ENCODE results near the gene NKX2-3.

The NKX2-3 gene

GRCh38 chr10:99583687-99584086 lies 50.9 kb downstream of the NKX2-3 start:
- DNase-seq, result no peak

Measured in right hindlimb (tissue), 1 donor.